ENCODE measurements around the gene BTBD17.

The BTBD17 gene

GRCh38 chr17:74358697-74359096, 3.0 kb downstream of the BTBD17 start:
- DNase-seq, result no peak

- no peak for DNase-seq
Measured at GRCh38 chr17:74357466-74357809, 4.2 kb downstream of the BTBD17 start.

GRCh38 chr17:74356646-74357465, 4.8 kb downstream of the BTBD17 start:
- peak; percentile 22 for DNase-seq

- DNase-seq, result no peak
Measured at GRCh38 chr17:74355065-74355464, 6.6 kb downstream of the BTBD17 start.

GRCh38 chr17:74354561-74354960, 7.1 kb downstream of the BTBD17 start:
- no peak for DNase-seq

- peak; percentile 74 for DNase-seq
Measured at GRCh38 chr17:74354123-74354522, 7.5 kb downstream of the BTBD17 start.

- no peak for DNase-seq
Measured at GRCh38 chr17:74353446-74354060, 8.1 kb downstream of the BTBD17 start.

GRCh38 chr17:74351552-74352210, 10.0 kb downstream of the BTBD17 start:
- no peak for DNase-seq

- no peak for DNase-seq
Measured at GRCh38 chr17:74350486-74350885, 11.2 kb downstream of the BTBD17 start.

- DNase-seq, result no peak
Measured at GRCh38 chr17:74349120-74349519, 12.5 kb downstream of the BTBD17 start.

GRCh38 chr17:74347646-74348045, 14.0 kb downstream of the BTBD17 start:
- no peak for DNase-seq

GRCh38 chr17:74345433-74346241, 16.0 kb downstream of the BTBD17 start:
- no peak for DNase-seq

- no peak for DNase-seq
Measured at GRCh38 chr17:74344658-74345057, 17.0 kb downstream of the BTBD17 start.

- no peak for DNase-seq
Measured at GRCh38 chr17:74343526-74344284, 18.0 kb downstream of the BTBD17 start.

GRCh38 chr17:74343121-74343520, 18.5 kb downstream of the BTBD17 start:
- DNase-seq, result no peak

GRCh38 chr17:74342224-74342623, 19.4 kb downstream of the BTBD17 start:
- DNase-seq, result no peak

GRCh38 chr17:74340470-74341023, 21.1 kb downstream of the BTBD17 start:
- no peak for DNase-seq

- DNase-seq, result no peak
Measured at GRCh38 chr17:74339537-74340195, 22.0 kb downstream of the BTBD17 start.

GRCh38 chr17:74337834-74338500, 23.7 kb downstream of the BTBD17 start:
- DNase-seq, result no peak

GRCh38 chr17:74336307-74336706, 25.4 kb downstream of the BTBD17 start:
- no peak for DNase-seq

GRCh38 chr17:74335529-74336062, 26.1 kb downstream of the BTBD17 start:
- DNase-seq, result no peak

Measured in hematopoietic multipotent progenitor cell treated with erythropoietin and hydrocortisone succinate and interleukin-3 and kit ligand, for 8 days (in vitro differentiated cells).